22Rv1 (cell line): ENCODE data around the gene CCL18.

Experiments
- ZFX ChIP-seq: fragments of 450-650 bp; IDR thresholded peaks from 2 replicates; pipeline ENCODE4 v1.6.1; 2017; ENCODE audit warnings: antibody characterized with exemption, borderline replicate concordance
- TF ChIP-seq, protein P1 (sequence below): fragments of 450-650 bp; IDR thresholded peaks from 2 replicates; pipeline ENCODE4 v1.5.1; 2017; ENCODE audit warnings: mild to moderate bottlenecking

GRCh38 chr17:36027761-36028160 is 36.3 kb upstream of the CCL18 start:
- TF ChIP-seq, protein P1, sequence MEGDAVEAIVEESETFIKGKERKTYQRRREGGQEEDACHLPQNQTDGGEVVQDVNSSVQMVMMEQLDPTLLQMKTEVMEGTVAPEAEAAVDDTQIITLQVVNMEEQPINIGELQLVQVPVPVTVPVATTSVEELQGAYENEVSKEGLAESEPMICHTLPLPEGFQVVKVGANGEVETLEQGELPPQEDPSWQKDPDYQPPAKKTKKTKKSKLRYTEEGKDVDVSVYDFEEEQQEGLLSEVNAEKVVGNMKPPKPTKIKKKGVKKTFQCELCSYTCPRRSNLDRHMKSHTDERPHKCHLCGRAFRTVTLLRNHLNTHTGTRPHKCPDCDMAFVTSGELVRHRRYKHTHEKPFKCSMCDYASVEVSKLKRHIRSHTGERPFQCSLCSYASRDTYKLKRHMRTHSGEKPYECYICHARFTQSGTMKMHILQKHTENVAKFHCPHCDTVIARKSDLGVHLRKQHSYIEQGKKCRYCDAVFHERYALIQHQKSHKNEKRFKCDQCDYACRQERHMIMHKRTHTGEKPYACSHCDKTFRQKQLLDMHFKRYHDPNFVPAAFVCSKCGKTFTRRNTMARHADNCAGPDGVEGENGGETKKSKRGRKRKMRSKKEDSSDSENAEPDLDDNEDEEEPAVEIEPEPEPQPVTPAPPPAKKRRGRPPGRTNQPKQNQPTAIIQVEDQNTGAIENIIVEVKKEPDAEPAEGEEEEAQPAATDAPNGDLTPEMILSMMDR = no peak
- no peak for TF ChIP-seq ZFX
